Ramos (cell line): Measurements from ENCODE around the gene TMEM163.

Source experiments
- in situ Hi-C: fragments of 300-500 bp; cut with MboI; formaldehyde crosslinking; loops from one replicate; pipeline ENCODE4 v1.14.3; 2022; ENCODE audit warnings: low sequenced_read_pairs; ENCODE audit not compliant: unreplicated experiment

TMEM163 gene

GRCh38 chr2:134447669-134448068 is 271.1 kb downstream of the TMEM163 start:
- in situ Hi-C loops, result loop anchor here (25.0 kb wide), 1 partner anchor 560 kb away; no protein-coding TSS in a partner anchor

GRCh38 chr2:134446383-134447017 is 272.3 kb downstream of the TMEM163 start:
- in situ Hi-C loops, result loop anchor here (25.0 kb wide), 1 partner anchor 559 kb away; no protein-coding TSS in a partner anchor

GRCh38 chr2:134445985-134446382 is 272.8 kb downstream of the TMEM163 start:
- in situ Hi-C loops, result loop anchor here (25.0 kb wide), 1 partner anchor 559 kb away; no protein-coding TSS in a partner anchor

- in situ Hi-C loops, result loop anchor here (25.0 kb wide), 1 partner anchor 558 kb away; no protein-coding TSS in a partner anchor
These were observed 273.7 kb downstream of the TMEM163 start for GRCh38 chr2:134445116-134445515.

- in situ Hi-C loops, result loop anchor here (25.0 kb wide), 1 partner anchor 557 kb away; no protein-coding TSS in a partner anchor
These were observed 274.9 kb downstream of the TMEM163 start for GRCh38 chr2:134443814-134444480.

GRCh38 chr2:134441153-134441863 is 277.5 kb downstream of the TMEM163 start:
- in situ Hi-C loops, result loop anchor here (25.0 kb wide), 1 partner anchor 554 kb away; no protein-coding TSS in a partner anchor

- in situ Hi-C loops, result loop anchor here (25.0 kb wide), 1 partner anchor 553 kb away; no protein-coding TSS in a partner anchor
These were observed 278.4 kb downstream of the TMEM163 start for GRCh38 chr2:134440336-134440909.

GRCh38 chr2:134438371-134438770 is 280.4 kb downstream of the TMEM163 start:
- in situ Hi-C loops, result loop anchor here (25.0 kb wide), 1 partner anchor 551 kb away; no protein-coding TSS in a partner anchor

GRCh38 chr2:134436706-134437105 is 282.1 kb downstream of the TMEM163 start:
- in situ Hi-C loops, result loop anchor here (25.0 kb wide), 1 partner anchor 549 kb away; no protein-coding TSS in a partner anchor

GRCh38 chr2:134435936-134436335 is 282.9 kb downstream of the TMEM163 start:
- in situ Hi-C loops, result loop anchor here (25.0 kb wide), 1 partner anchor 549 kb away; no protein-coding TSS in a partner anchor

GRCh38 chr2:134435505-134435904 is 283.3 kb downstream of the TMEM163 start:
- in situ Hi-C loops, result loop anchor here (25.0 kb wide), 1 partner anchor 548 kb away; no protein-coding TSS in a partner anchor

- in situ Hi-C loops, result loop anchor here (25.0 kb wide), 1 partner anchor 547 kb away; no protein-coding TSS in a partner anchor
These were observed 284.8 kb downstream of the TMEM163 start for GRCh38 chr2:134433979-134434378.

- in situ Hi-C loops, result loop anchor here (25.0 kb wide), 1 partner anchor 546 kb away; no protein-coding TSS in a partner anchor
These were observed 285.3 kb downstream of the TMEM163 start for GRCh38 chr2:134433469-134433868.

GRCh38 chr2:134432435-134432883 is 286.3 kb downstream of the TMEM163 start:
- in situ Hi-C loops, result loop anchor here (25.0 kb wide), 1 partner anchor 545 kb away; no protein-coding TSS in a partner anchor

GRCh38 chr2:134431838-134432434 is 286.9 kb downstream of the TMEM163 start:
- in situ Hi-C loops, result loop anchor here (25.0 kb wide), 1 partner anchor 545 kb away; no protein-coding TSS in a partner anchor

GRCh38 chr2:134429886-134430285 is 288.9 kb downstream of the TMEM163 start:
- in situ Hi-C loops, result loop anchor here (25.0 kb wide), 1 partner anchor 543 kb away; no protein-coding TSS in a partner anchor

GRCh38 chr2:134426721-134427120 is 292.1 kb downstream of the TMEM163 start:
- in situ Hi-C loops, result loop anchor here (25.0 kb wide), 1 partner anchor 539 kb away; no protein-coding TSS in a partner anchor

- in situ Hi-C loops, result loop anchor here (25.0 kb wide), 1 partner anchor 539 kb away; no protein-coding TSS in a partner anchor
These were observed 292.9 kb downstream of the TMEM163 start for GRCh38 chr2:134425724-134426496.
